Pancreas (tissue), 10 donors: Measurements from ENCODE around the gene ATXN1. TPM values are rescaled to one million over a fixed set of nuclear protein-coding genes. Genes with fewer than 3 reads are reported as not detected.

Source experiments
- ATAC-seq, 4 donors: fragments of 200-7000 bp; cut with Tn5 transposase; one replicate each; pipeline versions ENCODE4 v1.8.0 to v1.9.1; 2020; ENCODE audit warnings: mild to moderate bottlenecking in 4 of 4, moderate library complexity in 4 of 4
- DNase-seq, 6 donors: peaks; one replicate each; pipeline ENCODE4 v3.0.0-alpha.2; 2020
- FAIRE-seq: peaks from 2 replicates; lab custom pipeline; 2012; peaks lifted over from hg19 to GRCh38; lab: Jason Lieb, UNC
- H3K27ac ChIP-seq, 4 donors: fragments of 200-600 bp; sonication (generic); 1 replicate in 3 of 4; 2 replicates in 1 of 4; pipeline versions ENCODE4 v1.5.0 to v1.8.0; 2020
- H3K27me3 ChIP-seq, 4 donors: fragments of 200-600 bp; one replicate each; pipeline ENCODE4 v1.8.0; 2021
- H3K36me3 ChIP-seq, 3 donors: fragments of 200-600 bp; sonication (generic) in 1 of 3; one replicate each; pipeline versions ENCODE4 v1.5.0 to v1.8.0; 2020 to 2021
- H3K4me1 ChIP-seq, 3 donors: fragments of 200-600 bp; one replicate each; pipeline ENCODE4 v1.8.0; 2021
- H3K4me3 ChIP-seq, 4 donors: fragments of 200-600 bp; sonication (generic) in 2 of 4; one replicate each; pipeline versions ENCODE4 v1.5.0 to v1.8.0; 2020 to 2021
- H3K9me3 ChIP-seq, 4 donors: fragments of 200-600 bp; one replicate each; pipeline ENCODE4 v1.8.0; 2021
- CTCF ChIP-seq, 4 donors: fragments of 200-600 bp; sonication (generic) in 3 of 4; IDR thresholded peaks; one replicate each; pipeline versions ENCODE4 v1.5.0 to v1.8.0; 2021; ENCODE audit warnings: antibody characterized with exemption in 4 of 4
- WGBS, 2 donors: extraction: QIAGEN DNeasy Blood & Tissue Kit; methylation state at CpG; one replicate each; pipeline ENCODE4 v1.1.7; 2013; 5-methylcytosine and 5-hydroxymethylcytosine counted together
- intact Hi-C, 3 donors: fragments of 100-400 bp; cut with DNase I; formaldehyde crosslinking; loops; one replicate each; pipeline versions ENCODE4 v1.11.1 to v1.14.2; 2022
- polyA plus RNA-seq, 2 donors: library from polyadenylated mRNA; stranded (reverse); fragments of 200-250 nt; gene quantifications; one replicate each; pipeline ENCODE4 v1.2.3, GENCODE V29; 2013
- total RNA-seq, 6 donors: library from RNA; stranded (reverse); fragmentation: NEBNext Ultra II Directional in 4 of 6; extraction: Animal tissue kit (Norgen Biotek cat#: 25700) in 4 of 6; gene quantifications; one replicate each; pipeline versions ENCODE4 v1.2.1 to v1.2.4, GENCODE V29; 2021 to 2023
- donor health status: healthy with polysubstance abuse.
- donor health status: DM: no; HTN: no; CAD: no; lungs with moderate emphysema.
- donor health status: DM: no; HTN: no; CAD: no.
- donor health status: control.
- donor health status: control.
- donor health status: Bipolar disorder and iron deficiency.
- donor health status: DM: yes; HTN: yes; CAD: no.
- donor health status: DM: no; HTN: no; CAD: no.
- donor health status: DM: no; HTN: no; CAD: no.
- donor health status: DM: yes; HTN: yes; CAD: no.

The ATXN1 gene
- total and polyA plus RNA-seq, 8 donors, result 4.9 to 38.6 (median 20.5) TPM

GRCh38 chr6:16397623-16398022 is 363.6 kb downstream of the ATXN1 start:
- no peak for ATAC-seq
- no peaks in the 10 kb centered on the region for H3K9me3 ChIP-seq
- DNase-seq, result no peak
- H3K36me3 ChIP-seq, result no peaks in the 10 kb centered on the region
- peaks cover 0 to 4% (median 4%) of the 10 kb centered on the region in 3 donors for H3K4me1 ChIP-seq
- 68 to 71% methylated on average over 4 of the region's 4 CpGs for WGBS, 2 donors
- no peak for TF ChIP-seq CTCF (IDR thresholded peaks at IDR 0.05)
- H3K27me3 ChIP-seq, result no peaks in the 10 kb centered on the region
- H3K4me3 ChIP-seq, result no peak overlapping the region
- H3K27ac ChIP-seq, result no peak overlapping the region
- FAIRE-seq, result no peak
- intact Hi-C loops, result no loop called here

- H3K4me3 ChIP-seq, result no peak overlapping the region
- 88 to 91% methylated on average over 7 of the region's 7 CpGs for WGBS, 2 donors
- H3K27me3 ChIP-seq, result no peaks in the 10 kb centered on the region
- intact Hi-C loops, result no loop called here
- H3K36me3 ChIP-seq, result no peaks in the 10 kb centered on the region
- no peak for ATAC-seq
- no peak for FAIRE-seq
- TF ChIP-seq CTCF (IDR thresholded peaks at IDR 0.05), result no peak
- DNase-seq, result no peak
- H3K27ac ChIP-seq, result no peak overlapping the region
- no peaks in the 10 kb centered on the region for H3K9me3 ChIP-seq
- peaks cover 4 to 10% (median 7%) of the 10 kb centered on the region in 3 donors for H3K4me1 ChIP-seq
Observed at GRCh38 chr6:16396497-16397319, 364.6 kb downstream of the ATXN1 start.

GRCh38 chr6:16394632-16395031 is 366.6 kb downstream of the ATXN1 start:
- Histone ChIP-seq H3K4me3 (no peak overlapping the region), H3K4me1 (peaks cover 4 to 11% (median 11%) of the 10 kb centered on the region in 3 donors), H3K36me3 (no peaks in the 10 kb centered on the region), H3K27ac (no peak overlapping the region), H3K27me3 (no peaks in the 10 kb centered on the region), H3K9me3 (no peaks in the 10 kb centered on the region)
- DNase-seq (no peak), FAIRE-seq (no peak), ATAC-seq (peak in 1 of 4 donors; percentile 9)
- WGBS, 2 donors, result 30 to 41% methylated on average over 2 of the region's 2 CpGs
- no peak for TF ChIP-seq CTCF (IDR thresholded peaks at IDR 0.05)
- intact Hi-C loops, result no loop called here

GRCh38 chr6:16393326-16393725 is 367.9 kb downstream of the ATXN1 start:
- Histone ChIP-seq H3K27ac (no peak overlapping the region), H3K27me3 (no peaks in the 10 kb centered on the region), H3K4me1 (peaks cover 4 to 11% (median 11%) of the 10 kb centered on the region in 3 donors), H3K4me3 (no peak overlapping the region), H3K36me3 (no peaks in the 10 kb centered on the region), H3K9me3 (no peaks in the 10 kb centered on the region)
- ATAC-seq (no peak), FAIRE-seq (no peak), DNase-seq (no peak)
- WGBS, 2 donors, result 97 to 99% methylated on average over 4 of the region's 4 CpGs
- no peak for TF ChIP-seq CTCF (IDR thresholded peaks at IDR 0.05)
- intact Hi-C loops, result no loop called here

- H3K9me3 ChIP-seq, result no peaks in the 10 kb centered on the region
- ATAC-seq, result peak; percentile 35 to 70 (median 62)
- intact Hi-C loops, result no loop called here
- FAIRE-seq, result no peak
- DNase-seq, result no peak
- no peaks in the 10 kb centered on the region for H3K36me3 ChIP-seq
- TF ChIP-seq CTCF (IDR thresholded peaks at IDR 0.05), result no peak
- no peak overlapping the region for H3K4me3 ChIP-seq
- peaks cover 4 to 11% (median 11%) of the 10 kb centered on the region in 3 donors for H3K4me1 ChIP-seq
- peak overlapping the region in 2 of 4 donors; percentile 65 to 78 for H3K27ac ChIP-seq
- no peaks in the 10 kb centered on the region for H3K27me3 ChIP-seq
- WGBS, 2 donors, result 7 to 13% methylated on average over 1 of the region's 1 CpG
Observed at GRCh38 chr6:16392010-16392409, 369.2 kb downstream of the ATXN1 start.
